Spleen (tissue), 11 donors: ENCODE data around the gene SEMA3G. TPM values are rescaled to one million over a fixed set of nuclear protein-coding genes. Genes with fewer than 3 reads are reported as not detected.

Source experiments
- DNase-seq: peaks from one replicate; pipeline ENCODE4 v3.0.0-alpha.2; 2020
- H3K27ac ChIP-seq, 8 donors: fragments of 200-600 bp; sonication (generic) in 7 of 8; 1 replicate in 4 of 8; 2 replicates in 4 of 8; pipeline versions ENCODE4 v1.5.0 to v1.8.0; 2016 to 2021; ENCODE audit warnings: inconsistent platforms in 4 of 8, mild to moderate bottlenecking in 4 of 8, moderate library complexity in 1 of 8
- H3K27me3 ChIP-seq, 7 donors: fragments of 200-600 bp; sonication (generic) in 6 of 7; replicated peaks in 1 of 7; 1 replicate in 4 of 7; 2 replicates in 3 of 7; pipeline versions ENCODE4 v1.5.0 to v1.8.0; 2016 to 2021; ENCODE audit warnings: inconsistent platforms in 3 of 7, mild to moderate bottlenecking in 1 of 7
- H3K36me3 ChIP-seq, 6 donors: fragments of 200-600 bp; sonication (generic) in 5 of 6; 1 replicate in 4 of 6; 2 replicates in 2 of 6; pipeline versions ENCODE4 v1.5.0 to v1.8.0; 2016 to 2021; ENCODE audit warnings: inconsistent platforms in 2 of 6
- H3K4me1 ChIP-seq, 6 donors: fragments of 200-600 bp; sonication (generic) in 5 of 6; 1 replicate in 3 of 6; 2 replicates in 3 of 6; pipeline versions ENCODE4 v1.5.0 to v1.8.0; 2016 to 2021; ENCODE audit warnings: inconsistent platforms in 3 of 6
- H3K4me3 ChIP-seq, 8 donors: fragments of 200-600 bp; sonication (generic) in 7 of 8; 1 replicate in 4 of 8; 2 replicates in 4 of 8; pipeline versions ENCODE4 v1.5.0 to v1.8.0; 2016 to 2021; ENCODE audit warnings: inconsistent platforms in 4 of 8, mild to moderate bottlenecking in 4 of 8, moderate library complexity in 2 of 8
- H3K9me3 ChIP-seq, 8 donors: fragments of 200-600 bp; sonication (generic) in 7 of 8; 1 replicate in 4 of 8; 2 replicates in 4 of 8; pipeline versions ENCODE4 v1.5.0 to v1.8.0; 2016 to 2021; ENCODE audit warnings: inconsistent platforms in 4 of 8
- POLR2A ChIP-seq, 3 donors: fragments of 450-650 bp; IDR thresholded peaks; one replicate each; pipeline ENCODE4 v1.5.1; 2017; ENCODE audit warnings: antibody characterized with exemption in 3 of 3, mild to moderate bottlenecking in 1 of 3
- POLR2AphosphoS5 ChIP-seq, 3 donors: sonication (generic); formaldehyde crosslinking; IDR thresholded peaks; one replicate each; pipeline ENCODE4 v1.5.1; 2017; ENCODE audit warnings: antibody characterized with exemption in 3 of 3
- WGBS, 5 donors: extraction: QIAGEN DNeasy Blood & Tissue Kit in 3 of 5; methylation state at CpG; one replicate each; pipeline versions ENCODE4 v1.1.5 to v1.1.7; 2013 to 2018; 5-methylcytosine and 5-hydroxymethylcytosine counted together
- intact Hi-C: fragments of 100-400 bp; cut with DNase I; formaldehyde crosslinking; loops from one replicate; pipeline ENCODE4 v1.15.0; 2023; ENCODE audit warnings: low total_unique reads
- polyA plus RNA-seq, 3 donors: library from polyadenylated mRNA; stranded (reverse); fragments of 200-250 nt; gene quantifications; one replicate each; pipeline ENCODE4 v1.2.1, GENCODE V29; 2013
- total RNA-seq, 7 donors: library from RNA; depleted of rRNA in 3 of 7; stranded (reverse); fragments of >200 nt in 3 of 7; fragmentation: NEBNext Ultra II Directional in 4 of 7; extraction: Animal tissue kit (Norgen Biotek cat#: 25700) in 4 of 7; gene quantifications; one replicate each; pipeline versions ENCODE4 v1.1.0 to v1.2.1, GENCODE V29; 2016 to 2021
- TF ChIP-seq, protein P1 (sequence below), 11 experiments: fragments of 200-600 bp in 7 of 11; fragments of 450-650 bp in 4 of 11; sonication (generic) in 4 of 11; IDR thresholded peaks in 8 of 11; conservative IDR thresholded peaks in 3 of 11; 1 replicate in 7 of 11; 2 replicates in 4 of 11; pipeline versions ENCODE4 v1.4.0 to v1.8.0; 2016 to 2021; ENCODE audit warnings: antibody characterized with exemption in 11 of 11, inconsistent platforms in 4 of 11, mild to moderate bottlenecking in 1 of 11
- donor health status: healthy with polysubstance abuse.
- donor health status: DM: no; HTN: no; CAD: no; lungs with moderate emphysema.
- donor health status: DM: no; HTN: no; CAD: no.
- donor health status: Bipolar disorder and iron deficiency.
- donor health status: healthy.
- donor health status: DM: no; HTN: no; CAD: no.
- donor health status: DM: yes; HTN: yes; CAD: no.

Gene SEMA3G
- total and polyA plus RNA-seq, 10 donors = 1.0 to 20.2 (median 9.5) TPM

DNA sequence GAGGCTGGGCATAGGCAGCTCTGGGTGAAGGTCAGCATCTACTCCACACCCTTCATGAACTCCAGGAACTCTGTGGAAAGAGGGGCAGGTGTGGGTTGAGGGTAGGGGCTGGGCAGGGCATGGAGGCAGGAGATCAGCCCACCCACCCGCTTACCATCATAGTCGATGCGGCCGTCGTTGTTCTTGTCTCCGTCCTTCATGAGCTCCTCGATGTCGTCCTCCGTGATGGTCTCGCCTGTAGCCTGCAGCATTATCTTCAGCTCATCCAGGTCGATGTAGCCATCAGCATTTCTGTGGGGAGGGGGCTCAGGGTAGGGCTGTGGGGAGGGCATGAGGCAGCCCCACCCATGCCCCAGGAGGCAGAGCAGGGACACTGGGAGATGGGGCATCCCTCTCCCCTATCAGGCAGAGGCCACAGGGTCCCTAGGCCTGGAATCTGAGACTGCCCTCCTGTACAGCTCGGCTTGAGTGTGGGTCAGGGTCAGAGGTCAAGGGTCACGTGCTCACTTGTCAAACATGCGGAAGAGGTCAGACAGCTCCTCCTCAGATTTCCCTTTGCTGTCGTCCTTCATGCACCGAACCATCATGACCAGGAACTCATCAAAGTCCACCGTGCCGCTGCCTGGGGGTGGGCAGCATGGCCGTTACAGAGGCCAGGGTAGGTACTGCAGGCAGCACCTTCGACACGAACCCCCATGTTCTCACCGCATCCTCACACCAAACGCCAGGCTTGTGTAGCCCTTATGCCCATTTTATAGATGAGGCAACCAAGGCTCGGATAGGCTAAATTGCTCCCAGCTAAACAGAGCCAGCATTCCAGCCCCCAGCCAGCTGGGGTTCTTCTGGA is 6.6 kb upstream of the SEMA3G start:
- no peaks in the 10 kb centered on the region for H3K9me3 ChIP-seq
- no peak for DNase-seq
- intact Hi-C loops = no loop called here
- peaks cover 13 to 37% (median 26%) of the 10 kb centered on the region in 6 donors for H3K4me1 ChIP-seq
- H3K27ac ChIP-seq = no peak overlapping the region
- no peaks in the 10 kb centered on the region for H3K27me3 ChIP-seq
- no peak for TF ChIP-seq POLR2A (IDR thresholded peaks at IDR 0.05)
- TF ChIP-seq, protein P1, sequence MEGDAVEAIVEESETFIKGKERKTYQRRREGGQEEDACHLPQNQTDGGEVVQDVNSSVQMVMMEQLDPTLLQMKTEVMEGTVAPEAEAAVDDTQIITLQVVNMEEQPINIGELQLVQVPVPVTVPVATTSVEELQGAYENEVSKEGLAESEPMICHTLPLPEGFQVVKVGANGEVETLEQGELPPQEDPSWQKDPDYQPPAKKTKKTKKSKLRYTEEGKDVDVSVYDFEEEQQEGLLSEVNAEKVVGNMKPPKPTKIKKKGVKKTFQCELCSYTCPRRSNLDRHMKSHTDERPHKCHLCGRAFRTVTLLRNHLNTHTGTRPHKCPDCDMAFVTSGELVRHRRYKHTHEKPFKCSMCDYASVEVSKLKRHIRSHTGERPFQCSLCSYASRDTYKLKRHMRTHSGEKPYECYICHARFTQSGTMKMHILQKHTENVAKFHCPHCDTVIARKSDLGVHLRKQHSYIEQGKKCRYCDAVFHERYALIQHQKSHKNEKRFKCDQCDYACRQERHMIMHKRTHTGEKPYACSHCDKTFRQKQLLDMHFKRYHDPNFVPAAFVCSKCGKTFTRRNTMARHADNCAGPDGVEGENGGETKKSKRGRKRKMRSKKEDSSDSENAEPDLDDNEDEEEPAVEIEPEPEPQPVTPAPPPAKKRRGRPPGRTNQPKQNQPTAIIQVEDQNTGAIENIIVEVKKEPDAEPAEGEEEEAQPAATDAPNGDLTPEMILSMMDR (IDR thresholded peaks at IDR 0.05 in 8 of 11, conservative IDR thresholded peaks at IDR 0.05 in 3 of 11) = no peak
- TF ChIP-seq POLR2AphosphoS5 (IDR thresholded peaks at IDR 0.05) = no peak
- 82 to 94% (median 89%) methylated on average over 24 of the region's 24 CpGs for WGBS, 5 donors
- no peaks in the 10 kb centered on the region for H3K36me3 ChIP-seq
- no peak overlapping the region for H3K4me3 ChIP-seq

- no peaks in the 10 kb centered on the region for H3K36me3 ChIP-seq
- intact Hi-C loops = no loop called here
- no peaks in the 10 kb centered on the region for H3K27me3 ChIP-seq
- H3K4me1 ChIP-seq = peaks cover 7 to 31% (median 20%) of the 10 kb centered on the region in 6 donors
- DNase-seq = no peak
- H3K27ac ChIP-seq = no peak overlapping the region
- TF ChIP-seq, protein P1 (IDR thresholded peaks at IDR 0.05 in 8 of 11, conservative IDR thresholded peaks at IDR 0.05 in 3 of 11) = no peak
- TF ChIP-seq POLR2A (IDR thresholded peaks at IDR 0.05) (no peak), POLR2AphosphoS5 (IDR thresholded peaks at IDR 0.05) (no peak)
- H3K4me3 ChIP-seq = no peak overlapping the region
- 79 to 89% (median 81%) methylated on average over 9 to 11 of the region's 11 CpGs for WGBS, 5 donors
- H3K9me3 ChIP-seq = no peaks in the 10 kb centered on the region
Observed at GRCh38 chr3:52450489-52451236, 5.8 kb upstream of the SEMA3G start.

- 74 to 83% (median 78%) methylated on average over 12 of the region's 12 CpGs for WGBS, 5 donors
- no peaks in the 10 kb centered on the region for H3K27me3 ChIP-seq
- H3K4me1 ChIP-seq = peaks cover 0 to 24% (median 17%) of the 10 kb centered on the region in 6 donors
- intact Hi-C loops = no loop called here
- peak; percentile 64 for DNase-seq
- H3K27ac ChIP-seq = no peak overlapping the region
- no peak overlapping the region for H3K4me3 ChIP-seq
- TF ChIP-seq POLR2AphosphoS5 (IDR thresholded peaks at IDR 0.05) (no peak), POLR2A (IDR thresholded peaks at IDR 0.05) (no peak)
- TF ChIP-seq, protein P1 (IDR thresholded peaks at IDR 0.05 in 8 of 11, conservative IDR thresholded peaks at IDR 0.05 in 3 of 11) = no peak
- no peaks in the 10 kb centered on the region for H3K36me3 ChIP-seq
- H3K9me3 ChIP-seq = no peaks in the 10 kb centered on the region
Observed at GRCh38 chr3:52447512-52448355, 2.8 kb upstream of the SEMA3G start.
